Activated CD4-positive, alpha-beta T cell treated with anti-CD3 and anti-CD28 coated beads for 36 hours (primary cell): ENCODE results near the gene LAMA3. TPM values are rescaled to one million over a fixed set of nuclear protein-coding genes. Genes with fewer than 3 reads are reported as not detected.

Source experiments
- ATAC-seq: fragments of 200-7000 bp; cut with Tn5 transposase; one replicate; pipeline ENCODE4 v1.10.0; 2021; ENCODE audit warnings: mild to moderate bottlenecking, moderate library complexity
- CTCF ChIA-PET: fragments of 350-600 bp; sonication (Branson Sonifier 250); formaldehyde crosslinking; loops from one replicate; lab custom pipeline; 2021; ENCODE audit warnings: antibody characterized with exemption; lab: Charles Lee
- POLR2A ChIA-PET: fragments of 350-600 bp; sonication (Branson Sonifier 250); formaldehyde crosslinking; loops from one replicate; lab custom pipeline; 2021; ENCODE audit warnings: antibody characterized with exemption, inconsistent platforms; lab: Charles Lee
- DNase-seq: peaks from one replicate; pipeline ENCODE4 v3.0.0-alpha.2; 2020
- H3K27ac Mint-ChIP-seq: one replicate; pipeline ENCODE4 v1.8.0; 2021; ENCODE audit warnings: mixed read lengths
- H3K27me3 Mint-ChIP-seq: one replicate; pipeline ENCODE4 v1.8.0; 2021; ENCODE audit warnings: mixed read lengths
- H3K36me3 Mint-ChIP-seq: one replicate; pipeline ENCODE4 v1.8.0; 2021; ENCODE audit warnings: low read depth, mixed read lengths
- H3K4me1 Mint-ChIP-seq: one replicate; pipeline ENCODE4 v1.8.0; 2021; ENCODE audit warnings: mixed read lengths
- H3K4me3 Mint-ChIP-seq: one replicate; pipeline ENCODE4 v1.8.0; 2021; ENCODE audit warnings: mild to moderate bottlenecking, moderate library complexity, mixed read lengths
- H3K9me3 Mint-ChIP-seq: one replicate; pipeline ENCODE4 v1.8.0; 2021; ENCODE audit warnings: low read depth, mixed read lengths
- intact Hi-C, 2 experiments: fragments of 100-400 bp; cut with DNase I in 1 of 2; cut with micrococcal nuclease in 1 of 2; formaldehyde crosslinking; loops; one replicate each; pipeline versions ENCODE4 v1.14.2 to v1.15.1; 2022 to 2024; cut with DNase I, micrococcal nuclease
- total RNA-seq, 2 experiments: library from RNA; stranded (reverse); gene quantifications; one replicate each; pipeline ENCODE4 v1.2.3, GENCODE V29; 2021

The LAMA3 gene
- total RNA-seq, 2 experiments from 2014 or later, result 0.07 to 0.09 TPM

GRCh38 chr18:23779696-23780303 is 90.5 kb downstream of the LAMA3 start:
- H3K27me3 Mint-ChIP-seq, result peaks cover 2% of the 10 kb centered on the region
- DNase-seq, result no peak
- POLR2A ChIA-PET, result no interaction called here
- no peak overlapping the region for H3K4me3 Mint-ChIP-seq
- H3K36me3 Mint-ChIP-seq, result no peaks in the 10 kb centered on the region
- no peak for ATAC-seq
- intact Hi-C loops, result no loop called here
- CTCF ChIA-PET, result no interaction called here
- no peaks in the 10 kb centered on the region for H3K4me1 Mint-ChIP-seq
- H3K9me3 Mint-ChIP-seq, result no peaks in the 10 kb centered on the region
- H3K27ac Mint-ChIP-seq, result no peak overlapping the region

- no peak for DNase-seq
- Mint-ChIP-seq H3K4me3 (no peak overlapping the region), H3K36me3 (no peaks in the 10 kb centered on the region), H3K9me3 (peaks cover 2% of the 10 kb centered on the region), H3K4me1 (no peaks in the 10 kb centered on the region), H3K27me3 (peaks cover 2% of the 10 kb centered on the region), H3K27ac (no peak overlapping the region)
- CTCF ChIA-PET, result interaction anchor here (0.6 to 1.0 kb wide), 2 partner anchors 16 to 162 kb away, joined by 3 to 4 read pairs; no protein-coding TSS in a partner anchor
- POLR2A ChIA-PET, result no interaction called here
- ATAC-seq, result no peak
- intact Hi-C loops, result no loop called here
Measured at GRCh38 chr18:23784832-23785245, 95.6 kb downstream of the LAMA3 start.

- ATAC-seq, result no peak
- ChIA-PET POLR2A (no interaction called here), CTCF (interaction anchor here (0.6 to 1.0 kb wide), 2 partner anchors 126 to 325 kb away, joined by 3 read pairs; no protein-coding TSS in a partner anchor)
- intact Hi-C loops, result no loop called here
- H3K4me1 Mint-ChIP-seq, result peaks cover 6% of the 10 kb centered on the region
- no peaks in the 10 kb centered on the region for H3K36me3 Mint-ChIP-seq
- no peaks in the 10 kb centered on the region for H3K9me3 Mint-ChIP-seq
- no peak overlapping the region for H3K27ac Mint-ChIP-seq
- no peak overlapping the region for H3K4me3 Mint-ChIP-seq
- DNase-seq, result no peak
- no peaks in the 10 kb centered on the region for H3K27me3 Mint-ChIP-seq
Measured at GRCh38 chr18:23793051-23793450, 103.8 kb downstream of the LAMA3 start.

GRCh38 chr18:23793985-23794867 is 105.0 kb downstream of the LAMA3 start:
- ChIA-PET POLR2A (no interaction called here), CTCF (no interaction called here)
- H3K27ac Mint-ChIP-seq, result peak overlapping the region; percentile 6
- no peaks in the 10 kb centered on the region for H3K36me3 Mint-ChIP-seq
- ATAC-seq, result no peak
- H3K9me3 Mint-ChIP-seq, result no peaks in the 10 kb centered on the region
- H3K4me3 Mint-ChIP-seq, result no peak overlapping the region
- DNase-seq, result no peak
- intact Hi-C loops, result no loop called here
- no peaks in the 10 kb centered on the region for H3K27me3 Mint-ChIP-seq
- H3K4me1 Mint-ChIP-seq, result peaks cover 6% of the 10 kb centered on the region

GRCh38 chr18:23798249-23798648 is 109.0 kb downstream of the LAMA3 start:
- ATAC-seq (no peak), DNase-seq (no peak)
- CTCF ChIA-PET, result interaction anchor here (1.5 kb wide), 1 partner anchor 13 kb away, joined by 4 read pairs; no protein-coding TSS in a partner anchor
- intact Hi-C loops, result no loop called here
- Mint-ChIP-seq H3K27me3 (peaks cover 2% of the 10 kb centered on the region), H3K4me1 (peaks cover 6% of the 10 kb centered on the region), H3K27ac (no peak overlapping the region), H3K36me3 (no peaks in the 10 kb centered on the region), H3K4me3 (no peak overlapping the region), H3K9me3 (no peaks in the 10 kb centered on the region)
- POLR2A ChIA-PET, result interaction anchor here (0.6 kb wide), 1 partner anchor 195 kb away, joined by 3 read pairs; no protein-coding TSS in a partner anchor

- POLR2A ChIA-PET, result interaction anchor here (0.6 kb wide), 1 partner anchor 194 kb away, joined by 3 read pairs; no protein-coding TSS in a partner anchor
- peaks cover 2% of the 10 kb centered on the region for H3K27me3 Mint-ChIP-seq
- no peaks in the 10 kb centered on the region for H3K36me3 Mint-ChIP-seq
- intact Hi-C loops, result no loop called here
- H3K9me3 Mint-ChIP-seq, result no peaks in the 10 kb centered on the region
- H3K4me3 Mint-ChIP-seq, result no peak overlapping the region
- no peak overlapping the region for H3K27ac Mint-ChIP-seq
- ATAC-seq (no peak), DNase-seq (no peak)
- CTCF ChIA-PET, result interaction anchor here (0.9 to 1.5 kb wide), 2 partner anchors 12 to 13 kb away, joined by 3 to 4 read pairs; no protein-coding TSS in a partner anchor
- peaks cover 6% of the 10 kb centered on the region for H3K4me1 Mint-ChIP-seq
Measured at GRCh38 chr18:23798824-23799223, 109.6 kb downstream of the LAMA3 start.

GRCh38 chr18:23799540-23799939 is 110.3 kb downstream of the LAMA3 start:
- ChIA-PET POLR2A (no interaction called here), CTCF (interaction anchor here (0.9 kb wide), 1 partner anchor 11 kb away, joined by 3 read pairs; no protein-coding TSS in a partner anchor)
- H3K27me3 Mint-ChIP-seq, result peaks cover 2% of the 10 kb centered on the region
- intact Hi-C loops, result no loop called here
- DNase-seq (no peak), ATAC-seq (no peak)
- H3K4me3 Mint-ChIP-seq, result no peak overlapping the region
- no peaks in the 10 kb centered on the region for H3K36me3 Mint-ChIP-seq
- no peaks in the 10 kb centered on the region for H3K9me3 Mint-ChIP-seq
- H3K27ac Mint-ChIP-seq, result no peak overlapping the region
- peaks cover under 1% of the 10 kb centered on the region for H3K4me1 Mint-ChIP-seq

GRCh38 chr18:23800902-23801301 is 111.6 kb downstream of the LAMA3 start:
- Mint-ChIP-seq H3K27me3 (peaks cover 2% of the 10 kb centered on the region), H3K9me3 (no peaks in the 10 kb centered on the region), H3K27ac (no peak overlapping the region), H3K4me1 (no peaks in the 10 kb centered on the region), H3K4me3 (no peak overlapping the region), H3K36me3 (no peaks in the 10 kb centered on the region)
- ChIA-PET POLR2A (no interaction called here), CTCF (interaction anchor here (1.3 kb wide), 1 partner anchor 10 kb away, joined by 3 read pairs; no protein-coding TSS in a partner anchor)
- DNase-seq, result no peak
- no peak for ATAC-seq
- intact Hi-C loops, result no loop called here

- H3K9me3 Mint-ChIP-seq, result no peaks in the 10 kb centered on the region
- ATAC-seq (no peak), DNase-seq (no peak)
- intact Hi-C loops, result no loop called here
- no peak overlapping the region for H3K4me3 Mint-ChIP-seq
- ChIA-PET POLR2A (no interaction called here), CTCF (no interaction called here)
- H3K27me3 Mint-ChIP-seq, result peaks cover 2% of the 10 kb centered on the region
- no peaks in the 10 kb centered on the region for H3K4me1 Mint-ChIP-seq
- H3K36me3 Mint-ChIP-seq, result no peaks in the 10 kb centered on the region
- no peak overlapping the region for H3K27ac Mint-ChIP-seq
Measured at GRCh38 chr18:23802817-23803216, 113.6 kb downstream of the LAMA3 start.

GRCh38 chr18:23803755-23804154 is 114.5 kb downstream of the LAMA3 start:
- peaks cover 2% of the 10 kb centered on the region for H3K27me3 Mint-ChIP-seq
- no peak overlapping the region for H3K4me3 Mint-ChIP-seq
- ChIA-PET CTCF (interaction anchor here (0.6 kb wide), 1 partner anchor 115 kb away, joined by 3 read pairs; no protein-coding TSS in a partner anchor), POLR2A (interaction anchor here (0.6 kb wide), 1 partner anchor 382 kb away, joined by 3 read pairs; no protein-coding TSS in a partner anchor)
- DNase-seq (no peak), ATAC-seq (no peak)
- H3K9me3 Mint-ChIP-seq, result no peaks in the 10 kb centered on the region
- intact Hi-C loops, result no loop called here
- no peak overlapping the region for H3K27ac Mint-ChIP-seq
- H3K36me3 Mint-ChIP-seq, result no peaks in the 10 kb centered on the region
- no peaks in the 10 kb centered on the region for H3K4me1 Mint-ChIP-seq

- ATAC-seq (peak; percentile 19), DNase-seq (peak; percentile 12)
- intact Hi-C loops, result no loop called here
- CTCF ChIA-PET, result interaction anchor here (0.7 to 0.8 kb wide), 2 partner anchors 9 to 1027 kb away, joined by 3 read pairs; no protein-coding TSS in a partner anchor
- POLR2A ChIA-PET, result no interaction called here
- no peaks in the 10 kb centered on the region for H3K36me3 Mint-ChIP-seq
- no peaks in the 10 kb centered on the region for H3K27me3 Mint-ChIP-seq
- H3K27ac Mint-ChIP-seq, result no peak overlapping the region
- peaks cover 8% of the 10 kb centered on the region for H3K4me1 Mint-ChIP-seq
- H3K4me3 Mint-ChIP-seq, result no peak overlapping the region
- no peaks in the 10 kb centered on the region for H3K9me3 Mint-ChIP-seq
Measured at GRCh38 chr18:23805898-23806297, 116.6 kb downstream of the LAMA3 start.
